SJSA1 (cell line): ENCODE results near the gene IL25. TPM values are rescaled to one million over a fixed set of nuclear protein-coding genes. Genes with fewer than 3 reads are reported as not detected.

Experiments
- DNase-seq, 2 experiments: peaks; one replicate each; pipeline ENCODE4 v3.0.0-alpha.2; 2015 to 2020; ENCODE audit warnings: low spot score in 2 of 2, low read depth in 1 of 2
- H3K27ac ChIP-seq: fragments of 250-450 bp; sonication (Bioruptor Pico); 2 replicates; pipeline ENCODE4 v1.5.1; 2020; ENCODE audit warnings: mild to moderate bottlenecking, moderate library complexity
- H3K27me3 ChIP-seq: fragments of 250-450 bp; sonication (Bioruptor Pico); replicated peaks from 2 replicates; pipeline ENCODE4 v1.5.1; 2020; ENCODE audit warnings: mild to moderate bottlenecking, moderate library complexity
- H3K36me3 ChIP-seq: fragments of 250-450 bp; sonication (Bioruptor Pico); 2 replicates; pipeline ENCODE4 v1.5.1; 2020; ENCODE audit warnings: mild to moderate bottlenecking
- H3K4me1 ChIP-seq: fragments of 250-450 bp; sonication (Bioruptor Pico); replicated peaks from 2 replicates; pipeline ENCODE4 v1.6.1; 2021; ENCODE audit warnings: mild to moderate bottlenecking
- H3K4me3 ChIP-seq: fragments of 250-450 bp; sonication (Bioruptor Pico); 2 replicates; pipeline ENCODE4 v1.5.1; 2020; ENCODE audit warnings: mild to moderate bottlenecking
- H3K9me3 ChIP-seq: fragments of 250-450 bp; sonication (Bioruptor Pico); replicated peaks from 2 replicates; pipeline ENCODE4 v1.5.1; 2020; ENCODE audit warnings: mild to moderate bottlenecking
- total RNA-seq: library from RNA; depleted of rRNA; stranded (reverse); fragments of >200 nt; shearing (Covaris generic); gene quantifications from 2 replicates; pipeline ENCODE4 v1.2.3, GENCODE V29; 2014

Gene IL25
- total RNA-seq, 1 experiment from 2014 or later = not detected

DNA sequence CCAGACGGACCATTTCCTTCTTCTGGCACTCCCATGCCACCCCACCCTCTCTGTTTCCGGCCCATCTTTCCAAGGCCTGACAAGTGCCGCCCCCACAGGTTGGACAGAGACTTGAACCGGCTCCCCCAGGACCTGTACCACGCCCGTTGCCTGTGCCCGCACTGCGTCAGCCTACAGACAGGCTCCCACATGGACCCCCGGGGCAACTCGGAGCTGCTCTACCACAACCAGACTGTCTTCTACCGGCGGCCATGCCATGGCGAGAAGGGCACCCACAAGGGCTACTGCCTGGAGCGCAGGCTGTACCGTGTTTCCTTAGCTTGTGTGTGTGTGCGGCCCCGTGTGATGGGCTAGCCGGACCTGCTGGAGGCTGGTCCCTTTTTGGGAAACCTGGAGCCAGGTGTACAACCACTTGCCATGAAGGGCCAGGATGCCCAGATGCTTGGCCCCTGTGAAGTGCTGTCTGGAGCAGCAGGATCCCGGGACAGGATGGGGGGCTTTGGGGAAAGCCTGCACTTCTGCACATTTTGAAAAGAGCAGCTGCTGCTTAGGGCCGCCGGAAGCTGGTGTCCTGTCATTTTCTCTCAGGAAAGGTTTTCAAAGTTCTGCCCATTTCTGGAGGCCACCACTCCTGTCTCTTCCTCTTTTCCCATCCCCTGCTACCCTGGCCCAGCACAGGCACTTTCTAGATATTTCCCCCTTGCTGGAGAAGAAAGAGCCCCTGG lies 3.1 kb downstream of the IL25 start:
- DNase-seq = no peak
- H3K27me3 ChIP-seq = peaks cover 7% of the 10 kb centered on the region
- H3K36me3 ChIP-seq = no peaks in the 10 kb centered on the region
- no peak overlapping the region for H3K4me3 ChIP-seq
- H3K27ac ChIP-seq = no peak overlapping the region
- H3K9me3 ChIP-seq = no peaks in the 10 kb centered on the region
- H3K4me1 ChIP-seq = no peaks in the 10 kb centered on the region

DNA sequence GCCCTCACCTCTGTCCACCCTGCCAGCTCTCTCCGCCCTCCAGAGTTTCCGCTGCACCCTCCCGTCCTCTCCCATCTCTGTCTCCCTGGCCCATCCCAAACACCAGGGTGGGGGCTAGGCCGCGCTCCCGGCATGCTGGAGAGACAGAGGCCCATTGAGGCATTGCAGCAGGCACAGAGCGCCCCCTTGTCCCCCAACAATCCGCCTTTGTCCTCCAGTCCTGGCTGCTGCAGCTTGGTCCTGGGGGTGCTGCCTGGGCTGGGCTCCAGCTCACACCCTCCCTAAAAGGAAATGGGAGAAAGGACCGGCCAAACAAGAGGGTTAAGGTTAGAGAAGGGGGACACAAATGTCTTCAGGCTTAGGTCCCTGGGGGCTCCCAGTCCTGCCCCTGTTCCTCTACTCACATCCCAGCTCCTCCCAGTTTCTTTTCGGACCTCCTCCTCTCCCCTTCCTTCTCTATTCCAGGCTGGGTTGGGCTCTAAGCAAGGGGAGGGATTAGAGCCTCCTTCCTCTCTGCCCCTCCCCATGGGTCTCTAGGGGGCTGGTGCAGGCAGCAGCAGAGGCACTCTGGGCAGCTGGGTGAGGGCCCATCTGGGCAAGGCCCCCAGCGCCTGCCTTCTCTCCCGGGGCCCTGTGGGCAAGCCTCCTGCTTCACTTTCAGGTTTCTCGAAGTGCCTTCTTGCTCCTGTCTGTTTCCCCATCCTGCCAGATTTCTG lies 4.0 kb downstream of the IL25 start, which contains the start of gene CMTM5:
Gene CMTM5 (plus strand): TSS at position 565 of the 716 bp plus-strand sequence. CDS start 206 bp downstream, outside the sequence.
- H3K36me3 ChIP-seq = no peaks in the 10 kb centered on the region
- H3K9me3 ChIP-seq = no peaks in the 10 kb centered on the region
- no peak within 1 kb of the TSS for H3K27ac ChIP-seq
- DNase-seq = no peak
- H3K4me3 ChIP-seq = no peak within 1 kb of the TSS
- H3K27me3 ChIP-seq = peaks cover 7% of the 10 kb centered on the region
- H3K4me1 ChIP-seq = no peaks in the 10 kb centered on the region

DNA sequence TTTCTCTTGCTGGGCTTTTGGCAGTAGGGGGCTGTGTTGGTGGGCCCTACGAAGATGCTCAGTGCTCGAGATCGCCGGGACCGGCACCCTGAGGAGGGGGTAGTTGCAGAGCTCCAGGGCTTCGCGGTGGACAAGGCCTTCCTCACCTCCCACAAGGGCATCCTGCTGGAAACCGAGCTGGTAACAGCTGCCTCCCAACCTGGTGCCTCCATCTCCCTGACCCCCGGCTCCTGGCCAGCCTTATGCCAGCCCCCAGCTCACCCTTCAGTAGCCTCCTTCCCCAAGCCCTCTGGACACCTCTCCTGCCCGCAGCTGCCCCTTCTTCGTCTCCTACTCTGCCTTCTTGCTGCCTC lies 4.6 kb downstream of the IL25 start:
- Histone ChIP-seq H3K4me3 (no peak overlapping the region), H3K36me3 (no peaks in the 10 kb centered on the region), H3K9me3 (no peaks in the 10 kb centered on the region), H3K27me3 (peaks cover 7% of the 10 kb centered on the region), H3K27ac (no peak overlapping the region), H3K4me1 (no peaks in the 10 kb centered on the region)
- DNase-seq = no peak

DNA sequence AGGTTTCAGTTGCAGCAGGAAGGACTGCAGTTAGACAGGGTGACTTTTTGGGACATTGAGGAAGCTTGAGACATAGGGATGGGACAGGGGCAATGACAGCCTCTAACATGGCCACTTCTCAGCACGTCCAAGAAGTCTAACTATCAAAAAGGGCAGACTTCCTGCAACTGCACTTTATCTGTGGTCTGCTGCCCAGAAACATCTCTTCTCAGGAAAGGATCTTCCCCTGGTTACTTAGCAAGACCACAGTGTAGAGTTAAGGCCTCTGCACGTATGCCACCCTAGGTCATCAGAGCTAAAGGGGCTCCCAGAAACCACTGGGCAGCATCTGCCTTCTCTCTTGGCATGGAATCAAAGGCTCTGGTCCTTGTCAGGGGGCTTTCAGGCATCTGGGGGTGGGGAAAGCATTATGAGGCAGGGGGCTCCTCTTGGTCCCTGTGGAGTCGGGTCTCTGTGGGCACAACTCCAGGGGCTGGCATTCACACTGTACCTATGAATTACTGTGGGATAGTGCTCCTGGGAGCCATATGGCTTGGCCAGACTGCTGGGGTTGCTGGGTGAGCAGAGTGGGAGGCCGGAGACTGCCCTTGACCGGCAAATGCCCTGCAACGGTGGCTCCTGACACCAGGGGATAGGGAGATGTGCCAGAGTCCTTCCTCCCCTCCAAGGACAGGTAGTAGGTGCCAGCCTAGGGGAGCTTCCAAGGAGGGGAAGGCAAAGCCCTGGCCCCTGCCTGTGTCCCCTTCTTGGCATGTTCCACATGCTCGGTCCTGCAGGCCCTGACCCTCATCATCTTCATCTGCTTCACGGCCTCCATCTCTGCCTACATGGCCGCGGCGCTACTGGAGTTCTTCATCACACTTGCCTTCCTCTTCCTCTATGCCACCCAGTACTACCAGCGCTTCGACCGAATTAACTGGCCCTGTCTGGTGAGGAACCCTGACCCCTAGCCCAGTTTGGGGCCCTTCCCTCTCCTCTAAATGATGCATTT lies 5.3 kb downstream of the IL25 start:
- no peaks in the 10 kb centered on the region for H3K4me1 ChIP-seq
- H3K36me3 ChIP-seq = no peaks in the 10 kb centered on the region
- H3K9me3 ChIP-seq = no peaks in the 10 kb centered on the region
- H3K27ac ChIP-seq = no peak overlapping the region
- H3K4me3 ChIP-seq = no peak overlapping the region
- no peak for DNase-seq
- peaks cover 7% of the 10 kb centered on the region for H3K27me3 ChIP-seq

DNA sequence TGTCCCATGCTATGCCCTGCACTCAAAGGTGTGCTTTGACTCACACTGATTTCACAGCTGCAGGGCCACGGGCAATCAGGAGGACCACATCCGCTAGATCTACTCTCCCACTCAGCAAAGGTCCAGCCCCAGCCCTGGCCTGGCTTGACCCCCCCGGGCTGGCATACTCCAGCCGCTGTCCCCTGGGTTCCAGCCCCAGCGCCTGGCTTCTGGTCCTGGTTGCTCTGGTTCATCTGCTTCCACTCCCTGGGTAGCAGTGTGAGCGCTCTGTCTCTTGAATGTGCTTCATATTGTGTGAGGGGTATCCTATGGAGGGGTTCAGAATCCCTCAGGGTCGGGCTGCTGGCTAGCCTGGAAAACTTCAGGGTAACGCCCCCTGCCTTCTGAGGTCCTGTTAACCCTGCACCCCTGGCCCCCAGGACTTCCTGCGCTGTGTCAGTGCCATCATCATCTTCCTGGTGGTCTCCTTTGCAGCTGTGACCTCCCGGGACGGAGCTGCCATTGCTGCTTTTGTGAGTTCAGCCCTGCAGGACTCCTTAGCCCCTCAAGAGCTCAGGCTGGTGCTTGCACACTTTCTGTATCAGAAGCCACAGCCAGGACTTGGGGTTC lies 6.1 kb downstream of the IL25 start:
- Histone ChIP-seq H3K27ac (no peak overlapping the region), H3K9me3 (no peaks in the 10 kb centered on the region), H3K36me3 (no peaks in the 10 kb centered on the region), H3K4me3 (no peak overlapping the region), H3K4me1 (no peaks in the 10 kb centered on the region), H3K27me3 (peaks cover 4% of the 10 kb centered on the region)
- DNase-seq = no peak

DNA sequence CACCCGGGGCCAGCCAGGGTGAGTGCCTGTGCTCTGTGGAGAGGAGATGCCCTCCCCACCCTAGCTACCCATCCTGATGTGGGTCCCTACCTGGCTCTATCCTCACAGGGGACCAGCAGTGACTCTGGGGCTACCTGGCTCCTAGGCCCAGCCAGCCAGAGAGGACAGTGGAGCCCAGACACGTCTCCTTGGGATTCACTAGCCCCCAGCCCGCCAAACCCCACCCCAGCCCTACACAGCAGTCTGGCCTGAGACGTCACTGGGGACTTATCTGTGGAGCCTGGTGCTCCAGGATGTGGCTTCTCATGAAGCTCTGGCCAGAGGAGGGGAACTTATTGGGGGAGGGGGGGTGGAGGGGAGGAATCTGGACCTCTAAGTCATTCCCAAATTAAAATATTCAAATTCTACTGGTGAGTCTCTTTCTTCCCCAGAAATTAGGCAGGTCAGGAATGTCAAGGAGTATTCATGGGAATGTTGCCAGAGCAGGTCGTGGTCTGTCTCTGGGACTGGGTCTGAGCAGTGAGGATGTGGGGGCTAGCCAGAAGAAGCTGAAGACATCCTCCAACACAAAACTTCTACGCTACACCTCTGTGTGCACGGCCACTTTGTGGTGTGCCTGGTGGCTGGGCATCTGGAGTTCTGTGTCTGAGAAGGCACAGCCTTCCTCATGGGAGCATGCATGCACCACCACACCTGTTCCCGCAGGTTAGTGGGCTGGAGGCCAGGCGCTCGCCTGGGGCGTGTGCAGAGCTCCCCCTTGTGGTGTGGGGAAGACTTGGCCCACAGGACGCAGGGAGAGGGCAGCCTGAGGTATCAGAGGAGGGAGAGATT lies 7.0 kb downstream of the IL25 start:
- H3K27ac ChIP-seq = no peak overlapping the region
- no peaks in the 10 kb centered on the region for H3K4me1 ChIP-seq
- peak in 1 of 2 experiments; percentile 18 for DNase-seq
- H3K4me3 ChIP-seq = no peak overlapping the region
- no peaks in the 10 kb centered on the region for H3K36me3 ChIP-seq
- H3K27me3 ChIP-seq = peaks cover 3% of the 10 kb centered on the region
- no peaks in the 10 kb centered on the region for H3K9me3 ChIP-seq

DNA sequence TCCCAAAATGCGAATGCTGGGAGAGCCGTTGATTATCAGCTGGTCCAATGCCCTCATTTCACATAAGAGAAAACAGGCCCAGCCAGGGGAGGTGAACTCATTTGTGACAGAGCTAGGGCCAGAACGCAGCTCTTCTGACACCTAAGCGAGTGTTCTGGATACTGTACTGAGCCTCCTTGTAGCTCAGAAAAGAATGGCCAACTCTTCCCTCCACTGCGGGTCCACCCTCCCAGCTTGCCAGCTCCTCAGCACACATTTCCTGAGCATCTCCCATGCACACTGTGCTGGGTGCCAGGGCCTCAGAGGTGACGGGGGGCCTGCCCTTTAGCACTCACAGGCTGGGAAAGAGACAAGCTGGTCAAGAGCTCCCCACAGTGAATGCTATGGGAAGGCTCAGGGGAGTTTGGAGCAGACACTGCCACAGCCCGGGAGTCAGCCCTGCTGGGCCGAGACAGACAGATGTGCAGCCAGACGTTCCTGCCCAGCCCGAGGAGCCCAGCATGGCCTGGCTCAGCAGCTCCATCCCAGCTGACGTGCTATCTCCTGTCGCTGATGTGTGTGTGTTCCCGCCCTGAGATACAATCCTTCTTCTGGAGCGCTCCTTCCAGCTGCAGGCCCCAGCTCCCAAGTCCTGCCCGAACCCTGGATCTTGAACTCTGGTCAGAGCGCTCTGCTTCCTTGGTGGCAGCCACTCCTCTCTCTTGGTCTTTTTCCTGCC lies 7.7 kb downstream of the IL25 start:
- Histone ChIP-seq H3K36me3 (no peaks in the 10 kb centered on the region), H3K27ac (no peak overlapping the region), H3K27me3 (peaks cover 3% of the 10 kb centered on the region), H3K4me1 (no peaks in the 10 kb centered on the region), H3K4me3 (no peak overlapping the region), H3K9me3 (no peaks in the 10 kb centered on the region)
- no peak for DNase-seq

DNA sequence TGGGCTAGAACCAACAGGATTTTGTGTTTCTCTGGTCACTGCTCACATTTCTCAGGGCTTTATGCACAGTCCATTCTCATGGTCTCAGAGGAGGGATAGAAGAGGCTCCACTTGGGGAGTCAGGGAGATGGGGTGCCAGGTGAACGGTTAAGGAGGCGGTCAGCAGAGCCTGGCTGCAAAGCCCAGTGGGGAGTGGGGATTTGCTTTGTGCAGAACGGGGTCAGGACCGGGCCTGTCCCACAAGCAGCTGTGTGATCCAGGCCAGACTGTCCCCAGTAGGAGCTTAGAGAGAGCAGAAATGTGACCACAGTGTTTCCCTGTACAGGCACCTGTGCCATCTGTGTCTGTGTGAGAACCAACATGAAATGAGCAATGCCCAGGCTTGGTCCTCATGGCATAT lies 8.4 kb downstream of the IL25 start:
- DNase-seq = no peak
- no peaks in the 10 kb centered on the region for H3K4me1 ChIP-seq
- no peaks in the 10 kb centered on the region for H3K9me3 ChIP-seq

DNA sequence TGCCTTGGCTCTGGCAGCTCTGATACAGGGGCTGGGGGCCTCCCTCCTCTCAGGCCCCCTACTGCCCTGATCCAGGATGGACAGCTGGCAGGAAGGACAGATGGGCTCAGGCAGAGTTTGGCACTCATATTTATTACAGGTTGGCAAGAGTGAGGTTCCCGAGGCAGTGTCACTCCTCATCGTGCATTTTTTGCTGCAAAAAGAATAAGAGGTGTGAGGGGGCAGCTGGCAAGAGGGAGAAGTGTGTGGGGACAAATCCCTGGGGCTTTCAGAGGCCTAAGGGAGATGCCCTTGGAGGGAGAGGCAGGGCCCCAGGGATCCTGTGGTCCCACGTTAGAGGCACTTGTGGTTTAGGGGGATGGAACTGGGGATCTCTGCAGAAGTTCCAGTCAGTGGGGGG lies 9.3 kb downstream of the IL25 start:
- no peaks in the 10 kb centered on the region for H3K36me3 ChIP-seq
- no peak overlapping the region for H3K27ac ChIP-seq
- peaks cover 2% of the 10 kb centered on the region for H3K27me3 ChIP-seq
- H3K4me3 ChIP-seq = no peak overlapping the region
- H3K4me1 ChIP-seq = no peaks in the 10 kb centered on the region
- DNase-seq = no peak
- H3K9me3 ChIP-seq = no peaks in the 10 kb centered on the region

More for the DNA sequence above, 8.4 kb downstream of the IL25 start:
- Histone ChIP-seq H3K4me3 (no peak overlapping the region), H3K36me3 (no peaks in the 10 kb centered on the region), H3K27ac (no peak overlapping the region), H3K27me3 (peaks cover 3% of the 10 kb centered on the region)

DNA sequence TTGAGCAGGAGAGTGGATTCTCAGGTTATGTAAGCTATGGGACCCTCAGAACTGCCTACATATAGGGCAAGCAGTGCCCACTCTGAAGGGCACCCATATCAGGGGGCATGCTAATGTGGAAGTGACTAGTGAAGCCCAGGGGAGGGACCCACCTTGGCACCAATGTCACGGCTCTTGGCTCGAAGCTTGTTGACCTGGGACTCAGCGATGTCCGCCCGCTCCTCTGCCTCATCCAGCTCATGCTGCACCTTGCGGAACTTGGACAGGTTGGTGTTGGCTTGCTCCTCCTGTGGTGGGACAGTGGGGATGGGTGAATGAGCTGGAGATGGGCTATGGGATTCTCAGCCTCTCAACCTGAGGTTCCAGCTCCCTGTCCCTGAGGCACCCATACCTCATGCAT lies 9.7 kb downstream of the IL25 start:
- no peak overlapping the region for H3K4me3 ChIP-seq
- no peaks in the 10 kb centered on the region for H3K36me3 ChIP-seq
- no peaks in the 10 kb centered on the region; the same call in none of the 2 replicates for H3K27me3 ChIP-seq
- H3K9me3 ChIP-seq = no peaks in the 10 kb centered on the region
- DNase-seq = no peak
- H3K27ac ChIP-seq = no peak overlapping the region
- H3K4me1 ChIP-seq = no peaks in the 10 kb centered on the region

DNA sequence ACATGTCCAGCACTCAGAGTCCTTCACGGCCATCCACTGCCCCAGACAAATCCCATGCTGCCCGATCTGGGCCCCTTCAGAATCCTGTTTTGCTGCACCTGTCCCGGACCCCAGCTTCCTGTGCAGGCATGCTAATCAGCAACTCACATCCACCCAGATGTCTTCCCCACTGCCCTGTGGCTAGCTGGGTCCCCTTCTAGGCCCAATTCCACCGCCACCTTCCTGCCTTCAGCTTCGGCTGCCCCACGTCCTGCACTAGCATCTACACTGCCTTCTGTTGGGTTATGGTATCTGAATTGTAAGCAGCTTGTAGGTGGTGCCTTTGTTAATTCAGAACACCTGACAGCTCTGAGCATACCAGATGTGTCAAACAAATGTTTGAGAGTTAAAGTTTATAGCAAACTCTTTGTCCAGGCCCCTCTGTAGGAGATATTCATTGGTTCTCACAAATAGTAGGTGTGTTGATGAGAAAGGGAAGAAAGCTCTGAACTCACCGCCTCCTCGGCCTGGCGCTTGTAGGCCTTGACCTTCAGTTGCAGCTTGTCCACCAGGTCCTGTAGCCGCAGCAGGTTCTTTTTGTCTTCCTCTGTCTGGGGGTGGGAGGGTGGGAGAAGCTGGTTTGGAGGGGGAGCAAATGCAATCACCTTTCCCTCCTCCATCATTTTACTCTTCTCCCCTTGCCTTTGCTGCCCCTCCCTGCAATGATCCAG lies 10.3 kb downstream of the IL25 start:
- Histone ChIP-seq H3K4me1 (no peaks in the 10 kb centered on the region), H3K9me3 (no peaks in the 10 kb centered on the region), H3K27ac (no peak overlapping the region), H3K36me3 (no peaks in the 10 kb centered on the region), H3K4me3 (no peak overlapping the region), H3K27me3 (no peaks in the 10 kb centered on the region; the same call in none of the 2 replicates)
- DNase-seq = no peak
